PC-9 (cell line): ENCODE measurements around the gene AOAH. TPM values are rescaled to one million over a fixed set of nuclear protein-coding genes. Genes with fewer than 3 reads are reported as not detected.

Experiments
- BruUV-seq: library from RNA; stranded (reverse); fragments of 400-500 nt; replicated peaks from 2 replicates; lab custom pipeline; 2021; lab: Mats Ljungman, UMichigan
- CTCF ChIA-PET: fragments of 300-600 bp; sonication (Branson Sonifier 250); formaldehyde crosslinking; loops from one replicate; lab custom pipeline; 2022; ENCODE audit warnings: antibody characterized with exemption; lab: Charles Lee
- POLR2A ChIA-PET: fragments of 300-600 bp; sonication (Branson Sonifier 250); formaldehyde crosslinking; loops from one replicate; lab custom pipeline; 2022; ENCODE audit warnings: antibody characterized with exemption; ENCODE audit not compliant: unreplicated experiment; lab: Charles Lee
- DNase-seq, 2 experiments: peaks; one replicate each; pipeline versions ENCODE4 v3.0.0 to v3.0.0-alpha.2; 2015 to 2022; ENCODE audit warnings: mixed read lengths in 1 of 2
- H2AFZ ChIP-seq: fragments of 200-600 bp; sonication (generic); 2 replicates; pipeline ENCODE4 v1.8.1; 2017; ENCODE audit warnings: antibody characterized with exemption
- H3F3A ChIP-seq: fragments of 200-600 bp; sonication (generic); 2 replicates; pipeline ENCODE4 v1.8.1; 2017; ENCODE audit warnings: antibody characterized with exemption, mild to moderate bottlenecking, low read depth; ENCODE audit not compliant: insufficient read depth
- H3K27ac ChIP-seq: fragments of 200-600 bp; sonication (generic); 2 replicates; pipeline ENCODE4 v1.6.1; 2016; ENCODE audit warnings: mixed run types
- H3K27me3 ChIP-seq: fragments of 200-600 bp; sonication (generic); 2 replicates; pipeline ENCODE4 v1.6.1; 2016; ENCODE audit warnings: low read depth, mixed run types; ENCODE audit not compliant: insufficient read depth
- H3K36me3 ChIP-seq: fragments of 200-600 bp; sonication (generic); 2 replicates; pipeline ENCODE4 v1.6.1; 2016; ENCODE audit warnings: low read depth, mixed run types
- H3K4me1 ChIP-seq: fragments of 200-600 bp; sonication (generic); replicated peaks from 2 replicates; pipeline ENCODE4 v1.6.1; 2016; ENCODE audit warnings: mixed run types; ENCODE audit not compliant: insufficient read depth
- H3K4me2 ChIP-seq: fragments of 200-600 bp; sonication (generic); 2 replicates; pipeline ENCODE4 v1.6.1; 2017; ENCODE audit warnings: mixed run types
- H3K4me3 ChIP-seq: fragments of 200-600 bp; sonication (generic); 2 replicates; pipeline ENCODE4 v1.6.1; 2016; ENCODE audit warnings: mixed run types
- H3K79me2 ChIP-seq: fragments of 200-600 bp; sonication (generic); 2 replicates; pipeline ENCODE4 v1.6.1; 2017; ENCODE audit warnings: low read depth, mixed run types
- H3K9me2 ChIP-seq: fragments of 200-600 bp; sonication (generic); 2 replicates; pipeline ENCODE4 v1.8.1; 2017; ENCODE audit warnings: mild to moderate bottlenecking; ENCODE audit not compliant: insufficient read depth
- H3K9me3 ChIP-seq: fragments of 200-600 bp; sonication (generic); 2 replicates; pipeline ENCODE4 v1.8.1; 2016; ENCODE audit warnings: low read depth; ENCODE audit not compliant: insufficient read depth
- H4K20me1 ChIP-seq: fragments of 200-600 bp; sonication (generic); 2 replicates; pipeline ENCODE4 v1.8.1; 2017; ENCODE audit not compliant: insufficient read depth
- CTCF ChIP-seq: fragments of 200-600 bp; sonication (generic); conservative IDR thresholded peaks from 2 replicates; pipeline ENCODE4 v1.6.1; 2017; ENCODE audit warnings: mixed run types, antibody characterized with exemption, mild to moderate bottlenecking, moderate library complexity
- EZH2 ChIP-seq: fragments of 200-600 bp; sonication (generic); IDR thresholded peaks from 2 replicates; pipeline ENCODE4 v1.8.0; 2017; ENCODE audit warnings: antibody characterized with exemption, low read depth
- intact Hi-C: fragments of 100-400 bp; cut with micrococcal nuclease; formaldehyde crosslinking; loops from one replicate; pipeline ENCODE4 v1.10.0; 2022; ENCODE audit not compliant: unreplicated experiment
- total RNA-seq: library from RNA; stranded (reverse); gene quantifications from 2 replicates; pipeline ENCODE4 v1.2.3, GENCODE V29; 2021

AOAH gene
- total RNA-seq, 1 experiment from 2014 or later = not detected

DNA sequence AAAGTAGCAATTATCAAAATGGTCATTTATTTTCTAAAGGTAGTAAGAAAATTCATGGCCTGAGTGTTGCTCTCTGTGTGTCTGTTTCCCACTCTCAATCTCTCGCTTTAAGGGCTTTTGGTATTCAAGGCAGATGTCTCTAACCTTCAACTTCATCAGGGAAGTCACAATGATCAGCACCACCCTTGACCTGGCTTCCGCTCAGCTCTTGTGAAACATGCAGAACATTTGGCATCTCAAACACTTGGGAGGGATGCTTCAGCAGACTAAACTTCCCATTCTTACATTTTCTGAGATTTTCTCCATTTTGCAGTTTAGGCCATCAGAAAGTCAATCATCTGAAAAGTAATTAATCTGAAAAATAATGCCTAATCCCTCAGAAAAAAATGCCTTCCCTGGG, 129.8 kb downstream of the AOAH start:
- peaks cover 23% of the 10 kb centered on the region; the same call in 1 of the 2 replicates for H3K27me3 ChIP-seq

GRCh38 chr7:36591636-36592035, 132.7 kb downstream of the AOAH start:
- TF ChIP-seq CTCF (no peak), EZH2 (no peak)
- H3F3A ChIP-seq = no peaks in the 10 kb centered on the region
- H3K4me2 ChIP-seq = no peak overlapping the region
- no peaks in the 10 kb centered on the region for H3K36me3 ChIP-seq
- peaks cover 10% of the 10 kb centered on the region; the same call in 1 of the 2 replicates for H3K27me3 ChIP-seq
- no peaks in the 10 kb centered on the region for H3K9me3 ChIP-seq
- H4K20me1 ChIP-seq = no peaks in the 10 kb centered on the region
- no peaks in the 10 kb centered on the region for H3K79me2 ChIP-seq
- no peak overlapping the region for H2AFZ ChIP-seq
- ChIA-PET CTCF (no interaction called here), POLR2A (no interaction called here)
- no peak overlapping the region for H3K27ac ChIP-seq
- H3K4me1 ChIP-seq = no peaks in the 10 kb centered on the region
- DNase-seq = no peak
- no TSS peak for BruUV-seq
- H3K4me3 ChIP-seq = no peak overlapping the region
- intact Hi-C loops = no loop called here
- no peaks in the 10 kb centered on the region for H3K9me2 ChIP-seq

More for the DNA sequence above, 129.8 kb downstream of the AOAH start:
- no peaks in the 10 kb centered on the region for H3K4me1 ChIP-seq
- ChIA-PET CTCF (no interaction called here), POLR2A (no interaction called here)
- BruUV-seq = no TSS peak
- intact Hi-C loops = no loop called here
- DNase-seq = no peak
- no peak overlapping the region for H3K27ac ChIP-seq
- TF ChIP-seq CTCF = no peak
- no peak for TF ChIP-seq EZH2
- no peaks in the 10 kb centered on the region for H3K9me2 ChIP-seq
- H3K4me3 ChIP-seq = no peak overlapping the region
- H3K36me3 ChIP-seq = no peaks in the 10 kb centered on the region
- no peaks in the 10 kb centered on the region for H4K20me1 ChIP-seq
- no peaks in the 10 kb centered on the region for H3F3A ChIP-seq
- H3K9me3 ChIP-seq = no peaks in the 10 kb centered on the region
- H3K79me2 ChIP-seq = no peaks in the 10 kb centered on the region
- no peak overlapping the region for H2AFZ ChIP-seq
- H3K4me2 ChIP-seq = no peak overlapping the region

- no TSS peak for BruUV-seq
- TF ChIP-seq EZH2 (no peak), CTCF (no peak)
- Histone ChIP-seq H4K20me1 (no peaks in the 10 kb centered on the region), H3K4me2 (no peak overlapping the region), H3K27me3 (peaks cover 10% of the 10 kb centered on the region; the same call in 1 of the 2 replicates), H3K79me2 (no peaks in the 10 kb centered on the region), H3K9me2 (no peaks in the 10 kb centered on the region), H3K27ac (no peak overlapping the region), H3K4me1 (no peaks in the 10 kb centered on the region), H2AFZ (no peak overlapping the region), H3K4me3 (no peak overlapping the region), H3K36me3 (no peaks in the 10 kb centered on the region), H3K9me3 (no peaks in the 10 kb centered on the region), H3F3A (no peaks in the 10 kb centered on the region)
- DNase-seq = no peak
- intact Hi-C loops = no loop called here
- POLR2A ChIA-PET = no interaction called here
- CTCF ChIA-PET = no interaction called here
These were observed 134.9 kb downstream of the AOAH start for GRCh38 chr7:36589391-36589790.
